Fibroblast of pulmonary artery (primary cell): ENCODE results near the gene LAMTOR5.

Source experiments
- DNase-seq: peaks from one replicate; pipeline ENCODE4 v3.0.0-alpha.2; 2010; ENCODE audit warnings: low read depth
- H3K4me3 ChIP-seq: replicated peaks from 2 replicates; pipeline ENCODE4 v1.5.1; 2011; ENCODE audit warnings: low read depth, mild to moderate bottlenecking, control low read depth, low read length, moderate library complexity
- CTCF ChIP-seq: IDR thresholded peaks from 2 replicates; pipeline ENCODE4 v1.5.1; 2011; ENCODE audit warnings: mild to moderate bottlenecking, control low read depth, low read length, inconsistent platforms; ENCODE audit errors: missing control alignments

LAMTOR5 gene

DNA sequence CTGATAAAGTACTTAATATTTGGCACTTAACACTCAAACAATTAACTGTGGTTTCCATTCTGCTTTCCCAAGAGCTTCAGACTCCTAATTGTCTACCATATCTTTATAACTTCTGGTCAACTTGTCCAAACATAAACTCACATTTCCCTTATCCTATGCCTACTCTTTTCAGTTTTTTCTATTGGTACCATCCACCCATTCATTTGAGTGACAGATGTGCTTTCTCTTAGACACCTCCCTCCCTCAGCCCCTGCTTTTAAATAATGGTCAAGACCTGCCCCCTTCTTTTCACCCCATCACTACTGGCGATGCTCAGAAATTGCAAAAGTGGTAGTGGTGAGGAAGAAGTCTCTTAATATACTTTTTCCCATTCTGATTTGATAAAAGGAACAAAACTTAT, 22.1 kb downstream of the LAMTOR5 start:
- no peak overlapping the region for H3K4me3 ChIP-seq
- no peak for DNase-seq
- TF ChIP-seq CTCF = no peak

- DNase-seq = no peak
- H3K4me3 ChIP-seq = no peak overlapping the region
- no peak for TF ChIP-seq CTCF
These were observed 22.7 kb downstream of the LAMTOR5 start for GRCh38 chr1:110384581-110385321.

DNA sequence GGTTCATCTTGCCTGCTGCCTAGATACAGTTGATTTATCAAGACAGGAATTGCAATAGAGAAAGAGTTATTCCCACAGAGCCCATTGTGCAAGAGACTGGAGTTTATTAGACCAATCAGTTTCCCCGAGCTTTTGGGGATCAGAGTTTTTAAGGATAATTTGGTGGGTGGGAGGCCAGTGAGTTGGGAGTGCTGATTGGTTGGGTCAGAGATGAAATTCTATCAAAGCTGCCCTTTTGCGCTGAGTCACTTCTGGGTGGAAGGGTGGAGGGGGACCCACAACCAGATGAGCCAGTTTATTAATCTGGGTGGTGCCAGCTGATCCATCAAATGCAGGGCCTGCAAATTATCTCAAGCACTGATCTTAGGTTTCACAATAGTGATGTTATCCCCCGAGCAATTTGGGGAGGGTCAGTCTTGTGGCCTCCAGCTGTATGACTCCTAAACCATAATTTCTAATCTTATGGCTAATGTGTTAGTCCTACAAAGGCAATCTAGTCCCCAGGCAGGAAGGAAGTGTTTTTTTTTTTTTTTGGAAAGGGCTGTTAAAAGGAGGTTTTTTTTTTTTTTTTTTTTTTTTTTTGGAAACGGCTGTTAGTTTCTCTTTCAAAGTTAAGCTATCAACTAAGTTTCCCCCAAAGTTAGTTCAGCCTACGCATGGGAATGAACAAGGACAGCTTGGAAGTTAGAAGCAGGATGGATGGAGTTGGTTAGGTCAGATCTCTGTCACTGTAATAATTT, 24.1 kb downstream of the LAMTOR5 start:
- no peak overlapping the region for H3K4me3 ChIP-seq
- no peak for TF ChIP-seq CTCF
- no peak for DNase-seq

DNA sequence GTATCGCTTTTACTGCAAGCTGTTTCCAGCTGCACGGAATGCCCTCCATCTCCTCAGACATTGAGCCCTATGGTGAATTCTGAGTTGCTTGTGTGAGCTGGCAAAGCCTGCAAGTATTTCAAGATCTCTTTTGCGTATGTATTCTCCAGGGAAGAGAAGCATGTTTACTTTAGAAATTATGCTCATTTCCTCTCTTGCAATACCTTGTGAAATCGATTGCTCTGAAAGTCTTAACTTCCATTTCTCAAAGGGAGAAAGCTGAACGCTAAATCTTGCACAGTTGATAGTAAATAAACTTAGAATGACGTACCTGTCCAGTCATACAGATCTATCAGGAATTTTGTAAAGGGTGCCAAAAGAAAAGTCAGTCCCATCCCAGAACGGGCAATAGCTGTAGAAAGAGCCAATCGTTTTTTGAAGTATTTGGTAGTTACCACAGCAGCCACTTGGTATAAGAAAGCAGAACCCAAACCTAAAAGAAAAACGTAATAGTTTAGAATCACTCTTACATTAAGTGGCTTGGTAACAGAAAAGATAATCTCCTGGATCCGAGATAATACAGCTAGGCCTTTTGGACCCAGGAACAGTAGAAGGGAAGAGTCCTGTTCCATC, 26.7 kb downstream of the LAMTOR5 start:
- no peak overlapping the region for H3K4me3 ChIP-seq
- TF ChIP-seq CTCF = no peak
- peak; percentile 79 for DNase-seq

DNA sequence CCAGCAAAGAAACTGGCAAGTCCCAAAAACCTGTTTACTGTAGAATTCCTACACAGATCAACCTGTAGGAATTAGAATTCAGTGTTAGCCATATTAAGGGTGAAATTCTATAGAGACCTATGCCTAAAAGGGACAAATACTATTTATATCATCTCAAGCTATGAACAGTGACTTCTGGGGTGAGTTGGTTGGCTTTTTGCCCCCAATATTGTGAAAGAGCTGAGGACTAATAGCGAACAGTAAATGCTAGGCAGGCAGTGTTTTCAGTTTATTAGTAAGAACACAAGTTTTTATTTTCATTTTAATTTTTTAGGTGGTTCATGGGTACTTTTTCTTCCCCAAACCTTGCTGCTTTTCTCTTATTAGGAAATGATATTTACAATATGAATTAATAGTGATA, 32.0 kb downstream of the LAMTOR5 start:
- DNase-seq = no peak
- H3K4me3 ChIP-seq = no peak overlapping the region

GRCh38 chr1:110370827-110371226, 36.7 kb downstream of the LAMTOR5 start:
- no peak overlapping the region for H3K4me3 ChIP-seq
- DNase-seq = peak; percentile 62
- TF ChIP-seq CTCF = no peak

More for the DNA sequence above, 32.0 kb downstream of the LAMTOR5 start:
- no peak for TF ChIP-seq CTCF
